Head of caudate nucleus (tissue), 42 donors: ENCODE results near the gene MAPK4.

Experiments used
- DNase-seq, 42 donors: peaks; one replicate each; pipeline versions ENCODE4 v3.0.0 to v3.0.0-alpha.2; 2020 to 2021; ENCODE audit warnings: mixed read lengths in 7 of 42
- intact Hi-C: fragments of 100-400 bp; cut with DNase I; formaldehyde crosslinking; loops from one replicate; pipeline ENCODE4 v1.15.0; 2022

Gene MAPK4

DNA sequence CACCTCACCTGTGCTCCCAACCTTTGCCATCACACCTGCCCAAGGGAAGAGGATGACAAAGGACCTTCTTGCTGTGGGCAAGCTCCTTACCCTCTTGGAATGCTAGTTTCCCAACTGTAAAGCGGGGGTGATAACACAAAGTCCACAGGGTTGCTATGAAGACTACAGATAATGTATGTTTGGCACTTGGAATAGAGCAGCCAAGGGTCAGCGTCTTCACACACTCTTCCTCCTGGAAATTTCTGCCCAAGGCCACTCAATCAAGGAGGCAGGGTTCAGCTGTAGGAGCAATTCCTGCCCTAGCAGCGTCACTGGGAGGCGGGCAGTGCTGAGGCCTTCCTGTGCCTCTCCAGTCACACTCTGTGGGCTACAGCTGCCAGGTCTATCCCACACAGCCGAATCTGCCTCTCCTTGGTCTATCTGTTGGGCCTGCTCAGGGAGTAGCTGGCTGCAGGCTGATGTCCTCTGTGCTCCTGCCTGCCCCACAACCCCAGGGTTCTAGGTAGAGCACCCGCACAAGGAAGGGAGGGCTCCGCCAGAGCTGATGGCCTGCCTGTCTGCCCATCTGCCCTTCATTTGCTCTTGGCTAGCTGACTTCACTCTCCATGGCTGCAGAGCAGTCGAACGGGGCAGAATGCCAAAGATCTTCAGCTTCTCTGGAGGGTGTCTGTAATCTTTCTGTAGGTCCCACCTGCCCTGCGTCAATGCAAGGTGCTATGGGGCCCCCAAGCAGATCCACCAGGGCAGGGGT, 168.0 kb downstream of the MAPK4 start:
- DNase-seq = no peak
- intact Hi-C loops = no loop called here

DNA sequence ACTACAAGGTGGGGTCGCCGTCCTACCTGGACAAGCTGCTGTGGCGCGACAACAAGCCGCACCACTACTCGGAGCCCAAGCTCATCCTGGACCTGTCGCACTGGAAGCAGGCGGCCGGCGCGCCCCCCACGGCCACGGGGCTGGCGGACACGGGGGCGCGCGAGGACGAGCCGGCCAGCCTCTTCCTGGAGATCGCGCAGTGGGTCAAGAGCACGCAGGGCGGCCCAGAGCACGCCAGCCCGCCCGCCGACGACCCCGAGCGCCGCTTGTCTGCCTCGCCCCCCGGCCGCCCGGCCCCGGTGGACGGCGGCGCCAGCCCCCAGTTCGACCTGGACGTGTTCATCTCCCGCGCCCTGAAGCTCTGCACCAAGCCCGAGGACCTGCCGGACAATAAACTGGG, 169.5 kb downstream of the MAPK4 start:
- no peak for DNase-seq
- intact Hi-C loops = no loop called here

DNA sequence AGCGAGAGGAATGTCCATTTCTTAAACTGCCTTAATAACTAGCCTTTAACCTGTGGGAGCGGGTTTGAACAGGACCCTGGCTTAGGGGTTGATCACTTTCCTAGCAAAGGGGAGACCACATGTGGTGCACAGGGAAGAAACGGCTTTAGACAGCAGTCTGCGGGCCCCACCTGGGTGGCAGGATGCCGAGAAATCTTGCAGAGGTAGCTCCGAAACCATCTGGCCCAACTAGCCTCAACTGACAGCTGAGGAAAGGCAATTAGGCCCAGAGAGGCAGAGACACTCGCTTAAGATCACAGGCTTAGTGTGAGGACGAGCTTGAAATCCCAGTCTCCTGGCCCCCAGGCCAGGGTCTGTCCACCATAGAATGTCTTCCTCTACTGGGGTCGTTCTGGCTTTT, 170.1 kb downstream of the MAPK4 start:
- DNase-seq = no peak
- intact Hi-C loops = no loop called here

DNA sequence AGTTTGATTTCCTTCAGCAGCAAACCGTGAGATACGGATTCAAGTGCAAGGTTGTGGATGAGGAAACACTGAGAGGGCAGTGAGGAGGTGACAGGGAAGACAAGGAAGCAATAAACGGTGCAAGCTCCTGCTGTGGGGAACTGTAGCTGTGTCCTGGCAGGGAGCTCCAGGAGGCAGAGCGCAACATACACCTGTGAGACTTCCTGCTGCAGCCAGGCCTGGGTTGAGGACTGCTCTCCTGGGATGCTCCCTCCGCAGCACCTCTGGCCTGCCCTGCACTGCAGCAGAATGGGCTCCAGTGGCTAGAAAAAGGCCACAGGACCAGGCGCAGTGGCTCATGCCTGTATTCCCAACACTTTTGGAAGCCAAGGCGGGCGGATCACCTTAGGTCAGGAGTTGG, 174.5 kb downstream of the MAPK4 start:
- no peak for DNase-seq

DNA sequence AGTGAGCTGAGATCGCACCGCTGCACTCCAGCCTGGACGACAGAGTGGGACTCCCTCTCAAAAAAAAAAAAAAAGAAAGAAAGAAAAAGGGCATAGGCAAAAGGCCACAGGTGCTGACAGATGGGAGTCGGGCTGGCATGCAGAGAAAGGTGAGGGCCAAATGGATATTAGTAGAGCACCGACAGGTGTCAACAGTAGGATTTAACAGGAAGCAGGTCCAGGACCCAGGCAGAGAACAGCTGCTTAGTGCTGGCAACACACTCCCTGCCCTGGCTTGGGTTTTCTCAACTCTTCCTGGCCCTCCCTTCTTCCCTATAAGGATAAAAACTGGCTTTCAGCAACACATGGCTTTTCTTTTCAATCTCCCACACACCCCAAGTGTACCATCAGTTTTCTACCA, 175.0 kb downstream of the MAPK4 start:
- no peak for DNase-seq
- intact Hi-C loops = no loop called here

More for the DNA sequence above, 174.5 kb downstream of the MAPK4 start:
- intact Hi-C loops = no loop called here

DNA sequence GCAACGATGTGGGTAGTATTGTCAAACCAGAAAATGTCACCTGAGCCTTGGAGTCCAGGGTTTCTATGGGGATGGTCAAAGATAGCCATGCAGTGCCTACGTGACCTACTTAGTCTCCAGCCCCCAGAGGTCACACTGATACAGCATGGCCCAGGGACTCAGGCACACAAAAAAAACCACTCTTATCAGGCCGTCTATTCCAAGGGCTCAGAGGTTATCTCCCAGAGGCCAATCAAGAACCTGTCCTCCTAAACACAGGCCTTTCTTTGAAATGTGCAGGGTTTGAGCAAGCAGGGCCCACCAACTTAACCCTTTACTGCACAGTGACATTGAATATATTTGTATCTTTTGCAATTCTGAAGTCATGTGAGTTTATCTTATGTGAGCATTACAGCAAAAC, 177.2 kb downstream of the MAPK4 start:
- no peak for DNase-seq
- intact Hi-C loops = no loop called here

DNA sequence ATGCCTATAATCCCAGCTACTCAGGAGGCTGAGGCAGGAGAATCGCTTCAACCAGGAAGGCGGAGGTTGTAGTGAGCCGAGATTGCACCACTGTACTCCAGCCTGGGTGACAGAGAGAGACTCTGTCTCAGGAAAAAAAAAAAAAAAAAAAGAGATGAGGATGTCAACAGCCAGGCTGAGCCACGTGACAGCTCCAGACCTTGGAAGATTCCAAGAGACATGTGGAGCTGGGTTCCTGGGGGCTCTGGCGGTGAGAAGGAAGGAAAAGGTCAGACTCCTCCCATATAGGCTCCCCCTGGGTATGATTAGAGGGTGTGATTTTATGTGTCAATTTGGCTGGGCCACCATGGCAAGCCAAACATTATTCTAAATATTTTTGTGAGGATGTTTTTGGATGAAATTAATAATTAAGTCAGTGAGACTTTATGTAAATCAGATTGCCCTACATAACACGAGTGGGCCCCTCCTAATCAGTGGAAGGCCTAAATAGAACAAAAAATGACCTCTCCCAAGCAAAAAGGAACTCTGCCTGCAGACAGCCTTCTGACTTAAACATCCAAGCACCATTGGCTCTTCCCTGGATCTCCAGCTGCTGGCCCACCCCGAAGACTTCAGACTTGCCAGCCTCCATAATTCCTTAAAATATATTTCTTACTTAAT, 178.3 kb downstream of the MAPK4 start:
- intact Hi-C loops = no loop called here
- DNase-seq = no peak

DNA sequence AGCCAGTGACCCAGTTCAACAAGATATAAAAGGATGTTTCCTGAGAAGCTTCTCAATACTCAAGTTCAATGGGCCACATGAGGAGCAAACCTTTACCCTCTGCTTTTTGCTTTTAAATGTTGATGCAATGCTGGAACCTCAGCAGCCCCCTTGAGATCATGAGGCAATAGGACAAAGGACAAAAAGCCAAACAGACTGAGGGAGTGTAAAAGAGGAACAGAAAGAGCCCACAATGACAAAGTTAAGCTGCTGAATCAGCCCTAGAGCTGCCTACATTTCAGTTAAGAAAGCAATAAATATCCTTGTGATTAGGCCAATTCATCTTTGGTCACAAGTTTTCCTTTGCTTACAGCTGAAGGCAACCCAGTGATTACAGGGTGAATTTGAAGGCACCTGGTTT, 183.1 kb downstream of the MAPK4 start:
- intact Hi-C loops = no loop called here
- DNase-seq = no peak

DNA sequence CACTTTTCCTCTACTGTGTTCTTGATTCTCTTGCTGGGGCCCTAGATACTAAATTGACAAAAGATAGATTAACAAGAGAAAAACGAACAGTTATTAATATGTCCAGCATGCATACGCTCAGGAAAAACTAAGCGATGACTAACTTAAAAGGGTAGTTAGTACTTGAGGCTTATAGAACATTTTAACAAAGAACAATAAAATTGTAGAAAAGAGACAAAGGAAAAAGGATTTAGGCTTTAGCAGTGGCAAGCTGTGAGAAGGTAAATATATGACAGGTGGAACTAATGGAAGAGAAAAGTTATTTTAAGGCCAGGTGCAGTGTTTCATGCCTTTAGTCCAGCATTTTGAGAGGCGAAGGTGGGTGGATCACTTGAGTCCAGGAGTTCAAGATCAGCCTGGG, 184.4 kb downstream of the MAPK4 start:
- intact Hi-C loops = no loop called here

DNA sequence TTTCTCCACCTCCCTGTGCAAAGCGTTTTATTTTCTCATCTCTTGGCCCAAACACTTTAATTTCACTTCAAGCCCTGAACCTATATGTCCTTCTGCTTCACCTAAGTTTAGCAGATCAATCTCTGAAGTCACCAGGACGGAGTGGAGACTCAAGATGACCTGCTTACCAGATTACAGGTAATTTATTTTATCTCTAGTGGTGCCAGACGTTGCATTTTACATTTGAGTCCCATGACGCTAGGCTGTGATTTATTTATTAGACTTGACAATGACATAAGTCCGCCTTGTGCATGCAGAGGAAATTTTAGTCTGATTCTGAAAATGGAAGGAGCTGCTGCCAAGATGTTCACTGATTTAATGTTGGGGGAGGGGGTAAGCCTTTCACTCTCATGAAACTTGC, 186.1 kb downstream of the MAPK4 start:
- intact Hi-C loops = no loop called here
- DNase-seq = no peak

More for the DNA sequence above, 184.4 kb downstream of the MAPK4 start:
- DNase-seq = no peak

DNA sequence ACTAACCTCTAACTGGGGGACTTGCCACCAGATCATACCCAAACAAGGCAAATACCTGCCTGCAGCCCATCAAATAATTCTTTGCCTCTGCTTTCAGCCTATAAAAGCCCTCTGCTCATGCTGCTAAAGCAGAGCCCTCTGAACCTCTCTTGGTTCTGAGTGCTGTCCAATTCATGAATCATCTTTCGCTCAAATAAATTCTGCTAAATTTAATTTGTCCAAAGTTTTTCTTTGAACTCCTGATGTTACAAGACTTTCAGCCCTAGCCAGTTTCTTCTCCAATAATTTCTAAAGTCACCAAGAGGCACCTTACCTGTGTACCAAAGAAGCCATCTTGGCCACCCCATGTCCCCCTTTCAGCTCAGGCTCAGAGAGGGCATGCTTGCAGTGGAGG, 188.0 kb downstream of the MAPK4 start:
- DNase-seq = peak in 3 of 42 donors; percentile 1 to 8 (median 1)

DNA sequence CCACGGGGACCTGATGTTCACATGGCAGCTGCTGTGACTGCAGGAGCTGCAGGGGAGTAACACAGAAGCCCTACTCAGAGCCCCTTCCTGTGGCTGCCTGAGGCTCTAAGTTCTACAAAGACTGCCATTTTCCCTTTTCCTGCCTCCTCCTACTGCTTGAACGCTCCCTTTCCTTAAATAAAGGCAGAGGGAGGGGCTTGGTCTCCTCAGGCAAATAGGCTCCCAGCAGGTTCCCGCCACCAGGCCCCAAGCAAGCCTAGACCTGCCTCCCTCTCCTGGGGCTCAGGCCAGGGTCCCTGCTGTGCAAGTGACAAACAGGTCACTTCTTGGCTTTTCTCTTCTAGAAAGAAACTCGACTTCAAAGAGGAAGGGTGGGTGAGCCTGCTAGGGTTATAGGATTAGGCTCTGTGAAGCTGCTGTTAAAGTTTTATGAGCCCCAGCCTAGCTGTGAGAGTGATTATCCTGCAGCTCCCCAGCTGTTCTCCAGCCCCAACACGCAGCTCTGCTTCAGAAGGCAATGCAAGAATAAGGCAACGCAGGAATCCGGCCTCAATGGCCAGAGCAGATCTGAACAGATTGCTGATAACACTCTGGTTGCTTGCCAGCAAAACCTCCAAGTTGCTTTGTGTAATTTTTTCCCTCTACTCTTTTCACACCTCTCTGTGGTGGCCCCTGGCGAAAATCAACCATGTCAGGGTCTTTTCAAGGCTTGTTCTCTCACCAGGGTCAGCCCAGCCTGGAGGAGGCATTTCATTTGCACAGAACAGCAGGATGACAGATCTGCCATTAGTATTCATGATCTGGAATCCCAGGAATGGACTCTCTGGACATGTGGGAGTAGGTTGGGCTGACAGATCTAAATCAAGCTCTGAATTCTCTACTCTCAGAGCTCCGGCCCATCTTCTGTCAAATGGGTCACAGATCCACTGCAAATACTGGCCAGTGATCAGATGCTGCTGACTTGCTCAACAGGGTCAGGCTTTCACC, 188.6 kb downstream of the MAPK4 start:
- peak in 3 of 42 donors; percentile 15 to 31 (median 22) for DNase-seq

More for the DNA sequence above, 188.0 kb downstream of the MAPK4 start:
- intact Hi-C loops = no loop called here

DNA sequence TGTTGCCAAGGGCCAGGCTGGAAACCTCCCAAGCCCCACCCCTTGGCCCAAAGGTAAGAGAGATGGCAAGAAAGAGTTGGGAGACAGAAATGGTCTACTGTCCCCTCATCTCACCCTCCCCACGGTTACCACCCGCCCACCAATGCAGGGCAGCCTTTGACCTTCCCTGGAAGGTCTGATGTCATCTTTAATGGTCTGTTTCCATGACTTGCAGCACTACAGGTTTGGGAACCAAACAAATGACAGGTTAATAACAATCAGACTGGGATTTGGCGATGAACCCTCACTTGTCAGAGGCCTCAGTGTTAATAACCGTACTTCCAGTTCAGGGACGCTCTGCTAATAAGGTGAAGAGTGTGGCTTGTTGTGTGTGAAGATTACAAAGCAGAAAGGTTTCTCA, 189.5 kb downstream of the MAPK4 start:
- intact Hi-C loops = no loop called here

More for the DNA sequence above, 188.6 kb downstream of the MAPK4 start:
- intact Hi-C loops = no loop called here

DNA sequence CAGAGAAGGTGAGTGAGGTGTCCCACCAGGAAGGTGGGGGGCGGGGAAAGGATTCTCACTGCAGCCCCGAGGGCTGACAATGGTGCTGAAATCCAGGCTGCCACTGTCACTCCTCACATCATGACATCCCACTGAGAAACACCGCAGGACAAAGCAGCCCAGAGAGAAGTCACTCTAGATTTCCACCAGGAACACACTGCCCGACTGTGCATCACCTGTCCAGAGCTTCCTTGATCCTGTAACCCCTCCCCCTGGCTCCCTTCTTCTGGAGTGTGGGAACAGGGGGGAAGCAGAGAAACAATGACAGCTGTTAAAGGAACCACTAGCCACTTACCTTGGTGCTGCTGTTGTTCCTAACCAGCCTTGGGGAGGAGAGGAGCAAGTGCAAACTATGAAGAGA, 190.1 kb downstream of the MAPK4 start:
- intact Hi-C loops = no loop called here
- DNase-seq = peak in 2 of 42 donors; percentile 23 to 33

More for the DNA sequence above, 189.5 kb downstream of the MAPK4 start:
- peak in 3 of 42 donors; percentile 5 to 27 (median 9) for DNase-seq

DNA sequence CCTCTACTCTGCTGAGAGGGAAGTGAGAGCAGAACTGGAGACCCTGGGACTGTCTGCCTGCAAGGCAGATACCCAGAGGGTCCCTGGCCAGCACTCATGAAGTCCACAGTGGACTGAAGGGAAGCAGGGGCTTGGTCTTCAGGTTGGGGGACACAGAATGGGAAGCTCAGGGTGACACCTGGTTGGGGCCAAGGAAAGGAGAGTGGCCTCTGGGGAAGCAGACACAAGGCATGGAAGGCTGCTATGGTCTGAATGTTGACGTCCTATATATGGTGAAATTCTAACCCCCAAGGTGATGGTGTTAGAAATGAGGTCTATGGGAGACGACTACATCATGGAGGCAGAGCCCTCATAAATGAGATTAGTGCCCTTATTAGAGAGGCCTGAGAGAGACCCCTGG, 190.7 kb downstream of the MAPK4 start:
- peak in 2 of 42 donors; percentile 16 to 19 for DNase-seq
- intact Hi-C loops = no loop called here

DNA sequence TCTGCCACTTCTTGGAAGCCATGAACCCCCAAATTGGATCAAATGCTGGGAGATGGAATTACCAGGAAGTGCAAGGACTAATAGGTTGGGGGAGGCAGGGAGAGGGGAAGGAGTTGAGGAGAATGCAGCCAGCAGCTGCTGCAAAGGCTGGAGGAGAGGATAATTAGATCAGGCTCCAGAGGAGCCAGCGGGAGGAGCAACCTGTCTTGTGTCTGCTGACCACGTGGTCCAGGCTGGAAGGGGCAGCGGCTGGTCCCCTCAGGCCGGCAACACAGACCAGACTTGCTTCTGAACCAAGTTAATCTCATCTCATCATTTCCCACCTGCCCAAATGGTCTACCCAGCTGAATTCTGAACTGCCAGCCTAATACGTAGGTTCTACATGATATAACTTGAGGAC, 191.6 kb downstream of the MAPK4 start:
- intact Hi-C loops = no loop called here
- DNase-seq = peak in 3 of 42 donors; percentile 12 to 36 (median 30)

DNA sequence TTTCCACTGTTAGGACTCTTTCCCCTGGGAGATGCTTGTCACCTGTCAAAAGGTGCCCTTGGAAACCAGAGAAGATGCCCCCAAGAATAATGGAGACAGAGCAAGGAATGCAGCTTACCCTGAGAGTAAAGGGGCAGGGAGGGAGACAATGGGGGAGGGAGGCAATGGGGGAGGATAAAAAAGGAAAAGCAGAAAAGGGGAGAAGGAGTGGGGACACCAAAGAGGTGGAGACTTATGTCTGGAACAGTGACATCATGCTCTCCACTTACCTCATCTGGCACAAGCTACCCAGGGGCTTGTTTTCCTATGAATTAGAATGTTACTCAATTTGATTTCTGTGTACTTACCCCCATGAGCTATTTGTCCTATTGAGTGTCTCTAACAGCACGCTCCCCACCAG, 192.1 kb downstream of the MAPK4 start:
- no peak for DNase-seq
- intact Hi-C loops = no loop called here

DNA sequence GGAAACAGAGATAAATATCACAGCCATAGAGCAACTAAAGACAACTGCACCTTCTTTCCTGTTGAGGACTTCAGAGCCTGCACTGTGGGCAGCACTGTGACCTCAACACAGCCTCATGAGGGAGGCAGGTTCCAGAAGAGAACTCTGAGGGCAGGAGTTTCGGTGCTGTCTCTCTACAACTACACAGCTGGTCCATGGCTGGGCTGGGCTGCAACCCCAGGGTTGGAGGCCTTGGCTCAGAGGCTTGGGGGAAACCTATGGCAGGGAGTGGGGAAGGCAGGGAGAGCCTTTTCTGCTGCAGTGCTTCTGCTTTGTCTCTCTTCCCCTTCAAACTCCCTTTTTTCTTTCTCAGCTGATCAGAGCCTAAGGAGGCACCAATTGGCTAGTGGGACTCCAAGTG, 193.4 kb downstream of the MAPK4 start:
- intact Hi-C loops = no loop called here

DNA sequence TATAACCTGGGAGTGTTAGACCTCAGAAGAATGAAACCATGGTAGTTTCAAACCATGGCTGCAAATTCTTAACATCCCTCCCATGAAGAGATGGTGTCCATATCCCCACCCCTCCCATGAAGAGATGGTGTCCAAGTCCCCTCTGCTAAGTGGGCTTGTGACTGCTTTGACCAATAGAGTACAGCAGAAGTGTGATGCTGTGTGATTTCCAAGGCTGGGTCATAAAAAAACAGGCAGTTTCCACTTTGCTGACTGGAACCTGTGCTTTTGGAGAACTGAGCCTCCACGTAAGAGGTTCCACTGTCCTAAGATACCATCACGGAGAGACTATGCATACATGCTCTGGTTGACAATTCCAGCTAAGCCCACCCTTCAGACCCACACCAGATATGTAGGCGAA, 194.4 kb downstream of the MAPK4 start:
- intact Hi-C loops = no loop called here
- peak in 1 of 42 donors; percentile 16 for DNase-seq

More for the DNA sequence above, 193.4 kb downstream of the MAPK4 start:
- peak in 2 of 42 donors; percentile 14 to 26 for DNase-seq
